Right hindlimb (tissue), 1 donor: ENCODE measurements around the gene PRKCA.

Experiments
- DNase-seq: peaks from one replicate; pipeline ENCODE4 v3.0.0-alpha.2; 2018

Gene PRKCA

GRCh38 chr17:66523378-66524200 is 221.2 kb downstream of the PRKCA start:
- no peak for DNase-seq

- DNase-seq: no peak
These were observed 222.5 kb downstream of the PRKCA start for GRCh38 chr17:66524877-66525276.

GRCh38 chr17:66525338-66525737 is 222.9 kb downstream of the PRKCA start:
- no peak for DNase-seq

- no peak for DNase-seq
These were observed 224.4 kb downstream of the PRKCA start for GRCh38 chr17:66526827-66527226.

GRCh38 chr17:66527335-66527734 is 224.9 kb downstream of the PRKCA start:
- DNase-seq: no peak

- DNase-seq: no peak
These were observed 229.5 kb downstream of the PRKCA start for GRCh38 chr17:66531851-66532295.

GRCh38 chr17:66533572-66533971 is 231.2 kb downstream of the PRKCA start:
- peak; percentile 45 for DNase-seq

GRCh38 chr17:66533986-66534385 is 231.6 kb downstream of the PRKCA start:
- no peak for DNase-seq

GRCh38 chr17:66535611-66536010 is 233.2 kb downstream of the PRKCA start:
- no peak for DNase-seq

- DNase-seq: no peak
These were observed 235.1 kb downstream of the PRKCA start for GRCh38 chr17:66537502-66537901.

GRCh38 chr17:66538776-66539175 is 236.4 kb downstream of the PRKCA start:
- DNase-seq: no peak

GRCh38 chr17:66540131-66540781 is 237.8 kb downstream of the PRKCA start:
- DNase-seq: peak; percentile 80

- peak; percentile 65 for DNase-seq
These were observed 239.2 kb downstream of the PRKCA start for GRCh38 chr17:66541461-66542128.

- no peak for DNase-seq
These were observed 239.9 kb downstream of the PRKCA start for GRCh38 chr17:66542129-66542966.

- no peak for DNase-seq
These were observed 240.6 kb downstream of the PRKCA start for GRCh38 chr17:66542967-66543520.

- DNase-seq: no peak
These were observed 241.1 kb downstream of the PRKCA start for GRCh38 chr17:66543526-66543925.

- no peak for DNase-seq
These were observed 243.5 kb downstream of the PRKCA start for GRCh38 chr17:66545918-66546317.

- no peak for DNase-seq
These were observed 244.9 kb downstream of the PRKCA start for GRCh38 chr17:66547151-66547865.

GRCh38 chr17:66548158-66548557 is 245.7 kb downstream of the PRKCA start:
- DNase-seq: no peak

- no peak for DNase-seq
These were observed 246.4 kb downstream of the PRKCA start for GRCh38 chr17:66548659-66549310.

GRCh38 chr17:66549311-66549704 is 246.9 kb downstream of the PRKCA start:
- no peak for DNase-seq
